Omental fat pad (tissue), 4 donors: ENCODE results near the gene EML1. TPM values are rescaled to one million over a fixed set of nuclear protein-coding genes. Genes with fewer than 3 reads are reported as not detected.

Experiments
- ATAC-seq: fragments of 150-250 bp; one replicate; pipeline ENCODE4 v1.9.1; 2016; ENCODE audit warnings: mild to moderate bottlenecking, moderate library complexity; ENCODE audit not compliant: low FRiP score
- DNase-seq: peaks from one replicate; pipeline ENCODE4 v3.0.0-alpha.2; 2019; ENCODE audit warnings: low spot score
- CTCF ChIP-seq, 3 donors: fragments of 450-650 bp; IDR thresholded peaks; one replicate each; pipeline ENCODE4 v1.5.1; 2016 to 2017; ENCODE audit warnings: antibody characterized with exemption in 3 of 3, mild to moderate bottlenecking in 3 of 3, moderate library complexity in 2 of 3
- total RNA-seq, 4 donors: library from RNA; depleted of rRNA; stranded (reverse); fragments of >200 nt; gene quantifications; one replicate each; pipeline ENCODE4 v1.1.0, GENCODE V29; 2016

EML1 gene
- total RNA-seq, 4 donors from 2014 or later = 33.2 to 88.0 (median 43.5) TPM

GRCh38 chr14:99831303-99831702 is 38.1 kb downstream of the EML1 start:
- ATAC-seq (no peak), DNase-seq (no peak)
- no peak for TF ChIP-seq CTCF (IDR thresholded peaks at IDR 0.05)

GRCh38 chr14:99831903-99832685 is 38.9 kb downstream of the EML1 start:
- DNase-seq (no peak), ATAC-seq (no peak)
- TF ChIP-seq CTCF (IDR thresholded peaks at IDR 0.05) = no peak

- no peak for TF ChIP-seq CTCF (IDR thresholded peaks at IDR 0.05)
- no peak for ATAC-seq
- DNase-seq = no peak
Measured at GRCh38 chr14:99837822-99838221, 44.6 kb downstream of the EML1 start.

GRCh38 chr14:99838639-99839134 is 45.5 kb downstream of the EML1 start:
- ATAC-seq = no peak
- no peak for TF ChIP-seq CTCF (IDR thresholded peaks at IDR 0.05)

GRCh38 chr14:99839696-99840095 is 46.5 kb downstream of the EML1 start:
- no peak for DNase-seq
- TF ChIP-seq CTCF (IDR thresholded peaks at IDR 0.05) = no peak
- ATAC-seq = no peak

More at GRCh38 chr14:99838639-99839134, 45.5 kb downstream of the EML1 start:
- no peak for DNase-seq

- no peak for DNase-seq
- no peak for TF ChIP-seq CTCF (IDR thresholded peaks at IDR 0.05)
- ATAC-seq = no peak
Measured at GRCh38 chr14:99840265-99840664, 47.1 kb downstream of the EML1 start.

GRCh38 chr14:99840774-99841305 is 47.6 kb downstream of the EML1 start:
- no peak for DNase-seq
- TF ChIP-seq CTCF (IDR thresholded peaks at IDR 0.05) = no peak
- no peak for ATAC-seq
